SU-DHL-6 (cell line): ENCODE data around the gene LSR.

ENCODE experiments used
- H2AFZ ChIP-seq: fragments of 200-600 bp; sonication (generic); 2 replicates; pipeline ENCODE4 v1.6.1; 2014; ENCODE audit warnings: low read depth, mild to moderate bottlenecking, moderate library complexity, mixed read lengths, antibody characterized with exemption, low read length; ENCODE audit not compliant: severe bottlenecking
- H3F3A ChIP-seq: fragments of 200-600 bp; shearing (Covaris generic); 2 replicates; pipeline ENCODE4 v1.6.0; 2016; ENCODE audit warnings: antibody characterized with exemption, mild to moderate bottlenecking; ENCODE audit not compliant: insufficient read depth
- H3K27ac ChIP-seq: fragments of 200-600 bp; sonication (generic); 2 replicates; pipeline ENCODE4 v1.5.1; 2016; ENCODE audit warnings: low read depth, mild to moderate bottlenecking, low read length, moderate library complexity, mixed read lengths
- H3K27me3 ChIP-seq: fragments of 200-600 bp; sonication (generic), shearing (Covaris generic); 2 replicates; pipeline ENCODE4 v1.6.0; 2014; ENCODE audit warnings: mild to moderate bottlenecking, low read length
- H3K36me3 ChIP-seq: fragments of 200-600 bp; sonication (generic); 2 replicates; pipeline ENCODE4 v1.6.1; 2014; ENCODE audit warnings: mild to moderate bottlenecking, low read length, mixed read lengths
- H3K4me2 ChIP-seq: fragments of 300-600, 200-600 bp; shearing (Covaris generic), sonication (generic); 2 replicates; pipeline ENCODE4 v1.6.0; 2014; ENCODE audit warnings: low read length, low read depth, mild to moderate bottlenecking; ENCODE audit not compliant: poor library complexity, severe bottlenecking
- H3K4me3 ChIP-seq: fragments of 200-600 bp; sonication (generic); 2 replicates; pipeline ENCODE4 v1.5.1; 2014; ENCODE audit warnings: antibody characterized with exemption, low read length, mild to moderate bottlenecking, mixed read lengths; ENCODE audit not compliant: insufficient read depth, poor library complexity, severe bottlenecking
- H3K79me2 ChIP-seq: fragments of 200-600 bp; sonication (generic); 2 replicates; pipeline ENCODE4 v1.6.1; 2014; ENCODE audit warnings: mild to moderate bottlenecking, low read length, moderate library complexity; ENCODE audit not compliant: insufficient read depth
- H3K9ac ChIP-seq: fragments of 200-600 bp; sonication (generic); 2 replicates; pipeline ENCODE4 v1.7.0; 2014; ENCODE audit warnings: mild to moderate bottlenecking, low read length
- H3K9me2 ChIP-seq: fragments of 200-600 bp; sonication (generic); replicated peaks from 2 replicates; pipeline ENCODE4 v1.6.1; 2014; ENCODE audit warnings: low read length; ENCODE audit not compliant: insufficient read depth
- H3K9me3 ChIP-seq: fragments of 200-600 bp; sonication (generic); 2 replicates; pipeline ENCODE4 v1.6.1; 2014; ENCODE audit warnings: low read length, mixed read lengths; ENCODE audit not compliant: insufficient read depth
- H4K20me1 ChIP-seq: fragments of 200-600 bp; sonication (generic); 2 replicates; pipeline ENCODE4 v1.6.1; 2014; ENCODE audit warnings: low read depth, mild to moderate bottlenecking, antibody characterized with exemption, low read length, moderate library complexity, mixed read lengths
- EZH2phosphoT487 ChIP-seq: fragments of 200-600 bp; sonication (generic), shearing (Covaris generic); conservative IDR thresholded peaks from 2 replicates; pipeline ENCODE4 v1.6.1; 2018; ENCODE audit warnings: mild to moderate bottlenecking, antibody characterized with exemption, low read length, moderate library complexity, mixed read lengths
- TF ChIP-seq, protein P1 (sequence below): fragments of 200-600 bp; sonication (generic); IDR thresholded peaks from one replicate; pipeline ENCODE4 v1.5.1; 2017; ENCODE audit warnings: antibody characterized with exemption, mild to moderate bottlenecking, low read length, moderate library complexity; ENCODE audit not compliant: insufficient read depth, poor library complexity, severe bottlenecking

LSR gene

DNA sequence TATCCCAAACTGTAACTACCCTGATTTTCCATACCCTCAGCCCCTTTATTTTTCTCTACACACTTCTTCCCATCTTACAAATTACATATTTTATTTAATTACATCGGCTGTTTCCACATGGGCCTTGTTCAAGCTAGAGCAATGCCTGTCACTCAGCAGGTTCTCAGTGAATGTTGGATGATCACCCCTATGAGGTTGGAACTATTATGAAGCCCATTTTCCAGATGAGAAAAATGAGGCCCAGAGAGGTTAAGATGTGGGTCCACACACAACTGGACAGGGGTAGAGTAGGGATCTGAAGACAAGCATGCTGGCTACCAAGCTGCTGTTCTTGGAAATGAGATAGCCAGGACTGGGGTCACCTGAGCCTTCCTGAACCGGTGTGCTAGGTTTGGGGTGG lies 53.2 kb downstream of the LSR start:
- no peak overlapping the region for H3K4me2 ChIP-seq
- H3K9me2 ChIP-seq: no peaks in the 10 kb centered on the region
- 0 out of 2 replicates have a peak, but pooled peaks cover 5% of the 10 kb centered on the region for H3F3A ChIP-seq
- no peak overlapping the region for H3K4me3 ChIP-seq
- no peaks in the 10 kb centered on the region for H3K79me2 ChIP-seq
- H2AFZ ChIP-seq: no peak overlapping the region
- no peaks in the 10 kb centered on the region for H3K36me3 ChIP-seq
- TF ChIP-seq, protein P1, sequence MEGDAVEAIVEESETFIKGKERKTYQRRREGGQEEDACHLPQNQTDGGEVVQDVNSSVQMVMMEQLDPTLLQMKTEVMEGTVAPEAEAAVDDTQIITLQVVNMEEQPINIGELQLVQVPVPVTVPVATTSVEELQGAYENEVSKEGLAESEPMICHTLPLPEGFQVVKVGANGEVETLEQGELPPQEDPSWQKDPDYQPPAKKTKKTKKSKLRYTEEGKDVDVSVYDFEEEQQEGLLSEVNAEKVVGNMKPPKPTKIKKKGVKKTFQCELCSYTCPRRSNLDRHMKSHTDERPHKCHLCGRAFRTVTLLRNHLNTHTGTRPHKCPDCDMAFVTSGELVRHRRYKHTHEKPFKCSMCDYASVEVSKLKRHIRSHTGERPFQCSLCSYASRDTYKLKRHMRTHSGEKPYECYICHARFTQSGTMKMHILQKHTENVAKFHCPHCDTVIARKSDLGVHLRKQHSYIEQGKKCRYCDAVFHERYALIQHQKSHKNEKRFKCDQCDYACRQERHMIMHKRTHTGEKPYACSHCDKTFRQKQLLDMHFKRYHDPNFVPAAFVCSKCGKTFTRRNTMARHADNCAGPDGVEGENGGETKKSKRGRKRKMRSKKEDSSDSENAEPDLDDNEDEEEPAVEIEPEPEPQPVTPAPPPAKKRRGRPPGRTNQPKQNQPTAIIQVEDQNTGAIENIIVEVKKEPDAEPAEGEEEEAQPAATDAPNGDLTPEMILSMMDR: no peak
- TF ChIP-seq EZH2phosphoT487: no peak
- H3K9ac ChIP-seq: no peak overlapping the region
- no peaks in the 10 kb centered on the region for H3K9me3 ChIP-seq
- no peaks in the 10 kb centered on the region for H4K20me1 ChIP-seq
- H3K27me3 ChIP-seq: no peaks in the 10 kb centered on the region
- no peak overlapping the region for H3K27ac ChIP-seq

DNA sequence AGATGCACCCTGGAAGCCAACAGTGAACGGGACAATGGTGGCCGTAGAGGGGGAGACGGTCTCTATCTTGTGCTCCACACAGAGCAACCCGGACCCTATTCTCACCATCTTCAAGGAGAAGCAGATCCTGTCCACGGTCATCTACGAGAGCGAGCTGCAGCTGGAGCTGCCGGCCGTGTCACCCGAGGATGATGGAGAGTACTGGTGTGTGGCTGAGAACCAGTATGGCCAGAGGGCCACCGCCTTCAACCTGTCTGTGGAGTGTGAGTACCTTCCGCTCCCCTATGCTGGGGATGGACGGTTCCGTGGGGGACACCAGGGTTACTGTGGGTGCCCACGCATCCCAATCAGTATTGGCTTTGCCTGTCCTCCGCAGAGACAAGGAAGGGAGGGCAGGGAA lies 53.6 kb downstream of the LSR start:
- Histone ChIP-seq H3K9ac (no peak overlapping the region), H4K20me1 (no peaks in the 10 kb centered on the region), H3K4me2 (no peak overlapping the region), H3K27me3 (no peaks in the 10 kb centered on the region), H3K4me3 (no peak overlapping the region), H3K27ac (no peak overlapping the region), H3K9me3 (no peaks in the 10 kb centered on the region), H3F3A (0 out of 2 replicates have a peak, but pooled peaks cover under 1% of the 10 kb centered on the region), H3K79me2 (no peaks in the 10 kb centered on the region), H2AFZ (no peak overlapping the region), H3K36me3 (no peaks in the 10 kb centered on the region), H3K9me2 (no peaks in the 10 kb centered on the region)
- TF ChIP-seq EZH2phosphoT487: no peak
- TF ChIP-seq, protein P1: no peak

DNA sequence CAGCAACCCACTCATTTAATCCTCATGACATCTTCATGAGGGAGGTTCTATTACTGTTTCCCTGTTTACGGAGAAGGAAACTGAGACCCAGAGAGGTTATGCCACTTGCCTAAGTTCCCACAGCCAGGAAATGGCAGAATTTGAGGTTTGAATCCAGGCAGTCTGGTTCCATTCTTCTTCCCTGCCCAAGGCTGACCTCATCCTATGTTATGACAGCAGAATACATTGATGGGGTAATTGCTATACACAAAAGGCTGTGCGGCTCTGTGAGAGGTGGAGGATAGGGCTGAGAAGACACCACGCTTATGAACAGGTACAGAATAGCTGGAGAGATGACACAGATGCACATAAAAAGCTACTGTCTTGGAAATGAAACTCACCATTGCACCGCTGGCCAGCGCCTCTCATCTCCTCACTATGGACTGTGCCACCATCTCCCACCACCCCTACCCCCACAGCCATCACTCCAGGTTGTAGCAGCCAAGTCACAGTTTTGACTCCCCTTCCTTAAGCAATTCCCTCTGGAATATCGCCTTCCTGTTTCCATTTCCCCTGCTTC lies 54.6 kb downstream of the LSR start:
- H3K9ac ChIP-seq: no peak overlapping the region
- no peak overlapping the region for H3K4me2 ChIP-seq
- H3K27me3 ChIP-seq: no peaks in the 10 kb centered on the region
- H4K20me1 ChIP-seq: no peaks in the 10 kb centered on the region
- no peaks in the 10 kb centered on the region for H3F3A ChIP-seq
- no peaks in the 10 kb centered on the region for H3K79me2 ChIP-seq
- no peaks in the 10 kb centered on the region for H3K9me2 ChIP-seq
- H3K36me3 ChIP-seq: no peaks in the 10 kb centered on the region
- no peak overlapping the region for H3K4me3 ChIP-seq
- H3K27ac ChIP-seq: no peak overlapping the region
- no peak overlapping the region for H2AFZ ChIP-seq
- H3K9me3 ChIP-seq: no peaks in the 10 kb centered on the region
- no peak for TF ChIP-seq EZH2phosphoT487
- TF ChIP-seq, protein P1: no peak
